Spleen (tissue), 7 donors: ENCODE results near the gene MCM3AP.

Source experiments
- POLR2AphosphoS5 ChIP-seq, 3 donors: sonication (generic); formaldehyde crosslinking; IDR thresholded peaks; one replicate each; pipeline ENCODE4 v1.5.1; 2017; ENCODE audit warnings: antibody characterized with exemption in 3 of 3
- TF ChIP-seq, protein P1 (sequence below), 11 experiments: fragments of 200-600 bp in 7 of 11; fragments of 450-650 bp in 4 of 11; sonication (generic) in 4 of 11; IDR thresholded peaks in 8 of 11; conservative IDR thresholded peaks in 3 of 11; 1 replicate in 7 of 11; 2 replicates in 4 of 11; pipeline versions ENCODE4 v1.4.0 to v1.8.0; 2016 to 2021; ENCODE audit warnings: antibody characterized with exemption in 11 of 11, inconsistent platforms in 4 of 11, mild to moderate bottlenecking in 1 of 11
- donor health status: DM: no; HTN: no; CAD: no; lungs with moderate emphysema.
- donor health status: DM: no; HTN: no; CAD: no.
- donor health status: DM: no; HTN: no; CAD: no.

DNA sequence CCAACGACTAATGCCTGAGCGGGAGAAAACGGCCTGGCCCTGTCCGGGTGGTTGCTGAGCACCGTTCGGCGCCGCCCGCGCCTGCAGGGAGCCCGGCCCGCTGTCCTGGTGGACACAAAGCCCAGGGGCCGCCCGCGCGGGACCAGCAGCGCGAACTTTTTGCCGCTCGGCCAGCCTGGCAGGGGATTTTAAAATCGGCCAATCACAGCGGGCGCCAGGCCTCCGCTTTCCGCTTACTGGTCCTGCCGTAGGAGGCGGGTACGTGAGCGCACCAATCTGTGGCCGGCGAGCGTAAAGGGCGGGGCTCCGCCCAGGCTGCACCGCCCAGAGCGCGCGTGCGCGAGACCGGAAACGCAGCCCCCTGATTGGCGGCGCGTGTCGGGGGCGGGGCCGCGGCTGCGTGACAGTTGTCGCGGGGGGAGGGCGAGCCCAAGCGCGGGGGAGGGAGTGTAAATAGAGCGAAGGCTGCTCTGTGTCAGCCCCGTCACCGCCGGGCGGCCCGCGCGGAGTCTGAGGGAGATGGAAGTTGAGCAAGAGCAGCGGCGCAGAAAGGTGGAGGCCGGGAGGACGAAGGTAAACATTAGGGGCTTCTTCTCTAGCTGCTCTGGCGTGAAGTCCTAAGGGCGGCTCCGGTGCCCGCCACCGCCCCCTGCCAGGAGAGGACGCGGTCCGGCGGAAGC is 38.4 kb upstream of the MCM3AP start, which contains the start of the genes C21orf58 and PCNT:
- peak; percentile 53 to 85 (median 77) for TF ChIP-seq POLR2AphosphoS5 (IDR thresholded peaks at IDR 0.05)
- TF ChIP-seq, protein P1, sequence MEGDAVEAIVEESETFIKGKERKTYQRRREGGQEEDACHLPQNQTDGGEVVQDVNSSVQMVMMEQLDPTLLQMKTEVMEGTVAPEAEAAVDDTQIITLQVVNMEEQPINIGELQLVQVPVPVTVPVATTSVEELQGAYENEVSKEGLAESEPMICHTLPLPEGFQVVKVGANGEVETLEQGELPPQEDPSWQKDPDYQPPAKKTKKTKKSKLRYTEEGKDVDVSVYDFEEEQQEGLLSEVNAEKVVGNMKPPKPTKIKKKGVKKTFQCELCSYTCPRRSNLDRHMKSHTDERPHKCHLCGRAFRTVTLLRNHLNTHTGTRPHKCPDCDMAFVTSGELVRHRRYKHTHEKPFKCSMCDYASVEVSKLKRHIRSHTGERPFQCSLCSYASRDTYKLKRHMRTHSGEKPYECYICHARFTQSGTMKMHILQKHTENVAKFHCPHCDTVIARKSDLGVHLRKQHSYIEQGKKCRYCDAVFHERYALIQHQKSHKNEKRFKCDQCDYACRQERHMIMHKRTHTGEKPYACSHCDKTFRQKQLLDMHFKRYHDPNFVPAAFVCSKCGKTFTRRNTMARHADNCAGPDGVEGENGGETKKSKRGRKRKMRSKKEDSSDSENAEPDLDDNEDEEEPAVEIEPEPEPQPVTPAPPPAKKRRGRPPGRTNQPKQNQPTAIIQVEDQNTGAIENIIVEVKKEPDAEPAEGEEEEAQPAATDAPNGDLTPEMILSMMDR (IDR thresholded peaks at IDR 0.05 in 8 of 11, conservative IDR thresholded peaks at IDR 0.05 in 3 of 11) = peak in 3 of 11 experiments; percentile 5 to 33 (median 32)
